PFSK-1 (cell line): Measurements from ENCODE around the gene GATA3.

Experiments
- FOXP2 ChIP-seq: optimal IDR thresholded peaks from 2 replicates; pipeline ENCODE3; 2011; ENCODE audit warnings: borderline replicate concordance, control low read depth, inconsistent platforms; ENCODE audit not compliant: insufficient read depth; ENCODE audit errors: extremely low read length, extremely low read depth
- POLR2AphosphoS5 ChIP-seq: IDR thresholded peaks from 2 replicates; pipeline ENCODE4 v1.6.1; 2012; ENCODE audit warnings: low read depth, mild to moderate bottlenecking, control low read depth, low read length, moderate library complexity
- SIN3A ChIP-seq: IDR thresholded peaks from 2 replicates; pipeline ENCODE4 v1.6.1; 2012; ENCODE audit warnings: mild to moderate bottlenecking, low read length, moderate library complexity, borderline replicate concordance; ENCODE audit not compliant: insufficient read depth
- TAF1 ChIP-seq: IDR thresholded peaks from 2 replicates; pipeline ENCODE4 v1.6.1; 2012; ENCODE audit warnings: low read length, control low read depth, borderline replicate concordance; ENCODE audit not compliant: insufficient read depth
- TF ChIP-seq, protein P1 (sequence below), 2 experiments: IDR thresholded peaks; 2 replicates each; pipeline versions ENCODE4 v1.6.1 to v1.8.0; 2011 to 2012; ENCODE audit warnings: low read depth in 2 of 2, low read length in 2 of 2, control low read depth in 1 of 2, inconsistent platforms in 1 of 2, mild to moderate bottlenecking in 1 of 2, moderate library complexity in 1 of 2; ENCODE audit not compliant: insufficient read depth in 1 of 2

GATA3 gene

GRCh38 chr10:8059191-8059936, 4.9 kb downstream of the GATA3 start:
- TF ChIP-seq SIN3A (no peak; the same call in 1 of the 2 replicates), TAF1 (no peak), POLR2AphosphoS5 (no peak), FOXP2 (no peak)
- TF ChIP-seq, protein P1, sequence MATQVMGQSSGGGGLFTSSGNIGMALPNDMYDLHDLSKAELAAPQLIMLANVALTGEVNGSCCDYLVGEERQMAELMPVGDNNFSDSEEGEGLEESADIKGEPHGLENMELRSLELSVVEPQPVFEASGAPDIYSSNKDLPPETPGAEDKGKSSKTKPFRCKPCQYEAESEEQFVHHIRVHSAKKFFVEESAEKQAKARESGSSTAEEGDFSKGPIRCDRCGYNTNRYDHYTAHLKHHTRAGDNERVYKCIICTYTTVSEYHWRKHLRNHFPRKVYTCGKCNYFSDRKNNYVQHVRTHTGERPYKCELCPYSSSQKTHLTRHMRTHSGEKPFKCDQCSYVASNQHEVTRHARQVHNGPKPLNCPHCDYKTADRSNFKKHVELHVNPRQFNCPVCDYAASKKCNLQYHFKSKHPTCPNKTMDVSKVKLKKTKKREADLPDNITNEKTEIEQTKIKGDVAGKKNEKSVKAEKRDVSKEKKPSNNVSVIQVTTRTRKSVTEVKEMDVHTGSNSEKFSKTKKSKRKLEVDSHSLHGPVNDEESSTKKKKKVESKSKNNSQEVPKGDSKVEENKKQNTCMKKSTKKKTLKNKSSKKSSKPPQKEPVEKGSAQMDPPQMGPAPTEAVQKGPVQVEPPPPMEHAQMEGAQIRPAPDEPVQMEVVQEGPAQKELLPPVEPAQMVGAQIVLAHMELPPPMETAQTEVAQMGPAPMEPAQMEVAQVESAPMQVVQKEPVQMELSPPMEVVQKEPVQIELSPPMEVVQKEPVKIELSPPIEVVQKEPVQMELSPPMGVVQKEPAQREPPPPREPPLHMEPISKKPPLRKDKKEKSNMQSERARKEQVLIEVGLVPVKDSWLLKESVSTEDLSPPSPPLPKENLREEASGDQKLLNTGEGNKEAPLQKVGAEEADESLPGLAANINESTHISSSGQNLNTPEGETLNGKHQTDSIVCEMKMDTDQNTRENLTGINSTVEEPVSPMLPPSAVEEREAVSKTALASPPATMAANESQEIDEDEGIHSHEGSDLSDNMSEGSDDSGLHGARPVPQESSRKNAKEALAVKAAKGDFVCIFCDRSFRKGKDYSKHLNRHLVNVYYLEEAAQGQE (IDR thresholded peaks at IDR 0.05; ENCODE audit: insufficient read depth in 1 of 2, low read depth in 2 of 2, low read length in 2 of 2): no peak

GRCh38 chr10:8060010-8060703, 5.7 kb downstream of the GATA3 start:
- TF ChIP-seq POLR2AphosphoS5: peak; percentile 42; the same call in 1 of the 2 replicates
- no peak for TF ChIP-seq FOXP2
- peak; percentile 90 for TF ChIP-seq SIN3A
- TF ChIP-seq, protein P1 (IDR thresholded peaks at IDR 0.05; ENCODE audit: insufficient read depth in 1 of 2, low read depth in 2 of 2, low read length in 2 of 2): 0 out of 4 replicates have a peak, but pooled peaks of 1 of the 2 experiments have one; percentile 24
- TF ChIP-seq TAF1: peak; percentile 64; the same call in 1 of the 2 replicates

- TF ChIP-seq FOXP2: no peak
- TF ChIP-seq TAF1: no peak
- TF ChIP-seq POLR2AphosphoS5: no peak
- TF ChIP-seq SIN3A: no peak
- TF ChIP-seq, protein P1 (IDR thresholded peaks at IDR 0.05; ENCODE audit: insufficient read depth in 1 of 2, low read depth in 2 of 2, low read length in 2 of 2): no peak
Measured at GRCh38 chr10:8060704-8061121, 6.2 kb downstream of the GATA3 start.

DNA sequence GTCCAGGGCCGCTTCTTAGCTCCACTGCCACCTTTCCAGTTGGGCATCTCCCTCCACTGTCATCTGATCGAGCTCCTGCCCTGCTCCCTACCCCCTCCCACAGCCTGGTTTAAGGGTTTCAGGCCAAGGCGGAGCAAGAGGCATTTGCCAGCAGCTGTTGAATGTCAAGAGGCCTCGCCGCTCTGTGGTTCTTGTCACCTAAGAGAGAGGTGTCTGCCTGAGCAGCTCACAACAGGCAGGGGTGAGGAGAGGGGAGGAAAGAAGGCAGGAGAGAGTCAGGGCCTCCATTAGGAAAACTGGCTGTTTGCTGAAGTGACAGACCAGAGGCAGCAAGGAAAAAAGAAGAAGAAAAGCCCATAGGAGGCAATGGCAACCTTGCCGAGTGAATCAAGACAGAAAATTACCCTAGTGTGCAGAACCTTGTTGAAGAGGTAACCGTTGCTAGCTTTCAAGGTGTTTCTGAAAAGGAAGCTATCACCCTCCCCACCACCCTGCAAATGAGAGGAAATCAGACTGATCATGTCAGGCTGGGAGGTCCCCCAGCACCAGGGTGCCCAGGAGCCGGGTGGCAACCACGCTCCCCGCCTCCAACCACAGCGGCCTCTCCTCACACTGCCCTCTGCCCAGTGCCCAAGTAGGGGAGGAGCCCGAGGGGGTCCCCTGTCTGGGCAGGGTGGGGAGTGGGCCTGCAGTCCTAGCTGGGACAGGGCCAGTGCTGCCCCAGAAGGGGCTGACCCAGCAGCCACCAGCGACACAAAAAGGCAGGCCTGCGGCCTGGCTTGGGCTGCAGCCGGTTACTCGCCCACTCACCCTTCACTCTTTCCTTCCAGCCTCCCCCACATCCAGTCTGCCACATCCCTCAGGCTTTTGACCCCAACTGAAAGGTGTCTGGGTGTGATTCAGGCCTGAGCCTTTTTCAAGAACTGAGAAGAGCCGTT, 7.1 kb downstream of the GATA3 start:
- TF ChIP-seq SIN3A (0 out of 2 replicates have a peak, but pooled peaks have one; percentile 34), POLR2AphosphoS5 (0 out of 2 replicates have a peak, but pooled peaks have one; percentile 16)
- TF ChIP-seq, protein P1 (IDR thresholded peaks at IDR 0.05; ENCODE audit: insufficient read depth in 1 of 2, low read depth in 2 of 2, low read length in 2 of 2): no peak
